ENCODE measurements around the gene VPS16. TPM values are rescaled to one million over a fixed set of nuclear protein-coding genes. Genes with fewer than 3 reads are reported as not detected.

The VPS16 gene
- total and polyA plus RNA-seq, 2 of the 13 experiments (the other 11 are each of a cell fraction or from before 2014, with no cell fraction given): 34.2 to 35.4 TPM

GRCh38 chr20:2865630-2866029 is 25.1 kb downstream of the VPS16 start:
- Histone ChIP-seq H3K4me2 (ENCODE audit: low read depth, low read length) (no peak overlapping the region), H4K20me1 (ENCODE audit: insufficient read depth, low read length) (no peaks in the 10 kb centered on the region), H2AFZ (ENCODE audit: low read length) (no peak overlapping the region), H3K9ac (ENCODE audit: insufficient read depth, low read depth, low read length) (no peak overlapping the region), H3K36me3 (replicated peaks in 1 of 2; ENCODE audit: control insufficient read depth in 1 of 2, insufficient read depth in 2 of 2, low read length in 2 of 2) (peaks cover 6 to 8% of the 10 kb centered on the region in 2 experiments; a peak in 4 of 5 replicates), H3K27ac (ENCODE audit: extremely low read length, insufficient read depth, low read length) (no peak overlapping the region), H3K9me3 (ENCODE audit: low read length) (no peaks in the 10 kb centered on the region), H3K79me2 (ENCODE audit: insufficient read depth, low read length) (no peaks in the 10 kb centered on the region), H3K4me3 (replicated peaks in 1 of 3; ENCODE audit: insufficient read depth in 1 of 3, low read depth in 2 of 3, low read length in 3 of 3) (no peak overlapping the region), H3K27me3 (ENCODE audit: control insufficient read depth in 1 of 2, insufficient read depth in 2 of 2, low read length in 2 of 2) (peaks cover 0 to under 1% of the 10 kb centered on the region in 2 experiments; a peak in 1 of 5 replicates), H3K4me1 (ENCODE audit: insufficient read depth, low read length) (peaks cover 17% of the 10 kb centered on the region)
- peak; percentile 33 for TF ChIP-seq STAG1 (CRISPR knock-in tag; IDR thresholded peaks at IDR 0.05)
- TF ChIP-seq CTCF (CRISPR knock-in tag; IDR thresholded peaks at IDR 0.05): peak; percentile 57
- TF ChIP-seq FLYWCH1 (CRISPR knock-in tag; IDR thresholded peaks at IDR 0.05): no peak
- no peak for TF ChIP-seq KAT8 (CRISPR knock-in tag; IDR thresholded peaks at IDR 0.05)
- no peak for TF ChIP-seq KDM4B (CRISPR knock-in tag; IDR thresholded peaks at IDR 0.05)
- TF ChIP-seq, protein P1, sequence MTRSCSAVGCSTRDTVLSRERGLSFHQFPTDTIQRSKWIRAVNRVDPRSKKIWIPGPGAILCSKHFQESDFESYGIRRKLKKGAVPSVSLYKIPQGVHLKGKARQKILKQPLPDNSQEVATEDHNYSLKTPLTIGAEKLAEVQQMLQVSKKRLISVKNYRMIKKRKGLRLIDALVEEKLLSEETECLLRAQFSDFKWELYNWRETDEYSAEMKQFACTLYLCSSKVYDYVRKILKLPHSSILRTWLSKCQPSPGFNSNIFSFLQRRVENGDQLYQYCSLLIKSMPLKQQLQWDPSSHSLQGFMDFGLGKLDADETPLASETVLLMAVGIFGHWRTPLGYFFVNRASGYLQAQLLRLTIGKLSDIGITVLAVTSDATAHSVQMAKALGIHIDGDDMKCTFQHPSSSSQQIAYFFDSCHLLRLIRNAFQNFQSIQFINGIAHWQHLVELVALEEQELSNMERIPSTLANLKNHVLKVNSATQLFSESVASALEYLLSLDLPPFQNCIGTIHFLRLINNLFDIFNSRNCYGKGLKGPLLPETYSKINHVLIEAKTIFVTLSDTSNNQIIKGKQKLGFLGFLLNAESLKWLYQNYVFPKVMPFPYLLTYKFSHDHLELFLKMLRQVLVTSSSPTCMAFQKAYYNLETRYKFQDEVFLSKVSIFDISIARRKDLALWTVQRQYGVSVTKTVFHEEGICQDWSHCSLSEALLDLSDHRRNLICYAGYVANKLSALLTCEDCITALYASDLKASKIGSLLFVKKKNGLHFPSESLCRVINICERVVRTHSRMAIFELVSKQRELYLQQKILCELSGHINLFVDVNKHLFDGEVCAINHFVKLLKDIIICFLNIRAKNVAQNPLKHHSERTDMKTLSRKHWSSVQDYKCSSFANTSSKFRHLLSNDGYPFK (CRISPR knock-in tag; IDR thresholded peaks at IDR 0.05; ENCODE audit: borderline replicate concordance): no peak
- no peak for TF ChIP-seq HMG20B (CRISPR knock-in tag; conservative IDR thresholded peaks at IDR 0.05)
- TF ChIP-seq TERF1 (CRISPR knock-in tag; IDR thresholded peaks at IDR 0.05): no peak
- TF ChIP-seq SSRP1 (CRISPR knock-in tag; IDR thresholded peaks at IDR 0.05): no peak
- TF ChIP-seq ZNF549 (CRISPR knock-in tag; IDR thresholded peaks at IDR 0.05): no peak
- no peak for TF ChIP-seq ZNF547 (CRISPR knock-in tag; IDR thresholded peaks at IDR 0.05)
- no peak for TF ChIP-seq RELA (CRISPR knock-in tag; IDR thresholded peaks at IDR 0.05)
- TF ChIP-seq, protein P2, sequence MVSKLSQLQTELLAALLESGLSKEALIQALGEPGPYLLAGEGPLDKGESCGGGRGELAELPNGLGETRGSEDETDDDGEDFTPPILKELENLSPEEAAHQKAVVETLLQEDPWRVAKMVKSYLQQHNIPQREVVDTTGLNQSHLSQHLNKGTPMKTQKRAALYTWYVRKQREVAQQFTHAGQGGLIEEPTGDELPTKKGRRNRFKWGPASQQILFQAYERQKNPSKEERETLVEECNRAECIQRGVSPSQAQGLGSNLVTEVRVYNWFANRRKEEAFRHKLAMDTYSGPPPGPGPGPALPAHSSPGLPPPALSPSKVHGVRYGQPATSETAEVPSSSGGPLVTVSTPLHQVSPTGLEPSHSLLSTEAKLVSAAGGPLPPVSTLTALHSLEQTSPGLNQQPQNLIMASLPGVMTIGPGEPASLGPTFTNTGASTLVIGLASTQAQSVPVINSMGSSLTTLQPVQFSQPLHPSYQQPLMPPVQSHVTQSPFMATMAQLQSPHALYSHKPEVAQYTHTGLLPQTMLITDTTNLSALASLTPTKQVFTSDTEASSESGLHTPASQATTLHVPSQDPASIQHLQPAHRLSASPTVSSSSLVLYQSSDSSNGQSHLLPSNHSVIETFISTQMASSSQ (IDR thresholded peaks at IDR 0.05; ENCODE audit: low read depth): no peak
- TF ChIP-seq, protein P2 (CRISPR knock-in tag; IDR thresholded peaks at IDR 0.05; ENCODE audit: borderline replicate concordance): no peak
- DNase-seq (ENCODE audit: low spot score): no peak
- ChIA-PET CTCF (ENCODE audit: low intra/inter-chr PET ratio, low total read pairs) (no interaction called here), POLR2A (no interaction called here)
- FAIRE-seq: no peak
- peak; percentile 14; the same call in 1 of the 3 replicates for ATAC-seq
- intact Hi-C loops (cut with micrococcal nuclease; ENCODE audit: unreplicated experiment): no loop called here
- 95% methylated on average over 3 of the region's 3 CpGs for WGBS (ENCODE audit: low lambda C conversion rate)
- no TSS peak for BruUV-seq (replicated peaks)
- in situ Hi-C loops (cut with HindIII; ENCODE audit: extremely low pct_ligation_motif_present, low pct_unique_long_range_greater_than_20kb): no loop called here

All from HepG2 (cell line).